NCI-H526 (cell line): ENCODE results near the gene SEMA4D.

Experiments
- DNase-seq, 2 experiments: peaks; one replicate each; lab custom pipeline; 2025; lab: John Stamatoyannopoulos, UW

SEMA4D gene

GRCh38 chr9:89367281-89367680 is 130.6 kb downstream of the SEMA4D start:
- no peak for DNase-seq

- no peak for DNase-seq
Observed at GRCh38 chr9:89366711-89367110, 131.2 kb downstream of the SEMA4D start.

DNA sequence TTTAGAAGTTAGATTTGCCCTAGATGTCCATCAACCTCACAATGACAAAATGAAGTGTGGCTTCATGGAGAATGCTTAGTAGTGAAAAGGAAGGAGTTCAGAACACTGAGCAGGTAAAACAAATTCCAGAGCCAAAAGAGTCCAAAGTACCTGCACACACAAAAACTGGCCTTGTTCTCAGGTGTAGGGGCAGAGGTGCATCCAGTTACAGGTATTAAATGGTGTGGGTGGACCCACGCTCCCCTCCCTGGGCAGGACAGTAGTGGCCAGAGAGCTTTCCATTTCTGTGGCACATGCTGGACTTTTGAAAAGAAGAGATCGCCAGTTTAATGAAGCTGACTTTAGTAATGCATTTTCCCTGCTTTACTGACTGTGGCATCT is 132.4 kb downstream of the SEMA4D start:
- no peak for DNase-seq

DNA sequence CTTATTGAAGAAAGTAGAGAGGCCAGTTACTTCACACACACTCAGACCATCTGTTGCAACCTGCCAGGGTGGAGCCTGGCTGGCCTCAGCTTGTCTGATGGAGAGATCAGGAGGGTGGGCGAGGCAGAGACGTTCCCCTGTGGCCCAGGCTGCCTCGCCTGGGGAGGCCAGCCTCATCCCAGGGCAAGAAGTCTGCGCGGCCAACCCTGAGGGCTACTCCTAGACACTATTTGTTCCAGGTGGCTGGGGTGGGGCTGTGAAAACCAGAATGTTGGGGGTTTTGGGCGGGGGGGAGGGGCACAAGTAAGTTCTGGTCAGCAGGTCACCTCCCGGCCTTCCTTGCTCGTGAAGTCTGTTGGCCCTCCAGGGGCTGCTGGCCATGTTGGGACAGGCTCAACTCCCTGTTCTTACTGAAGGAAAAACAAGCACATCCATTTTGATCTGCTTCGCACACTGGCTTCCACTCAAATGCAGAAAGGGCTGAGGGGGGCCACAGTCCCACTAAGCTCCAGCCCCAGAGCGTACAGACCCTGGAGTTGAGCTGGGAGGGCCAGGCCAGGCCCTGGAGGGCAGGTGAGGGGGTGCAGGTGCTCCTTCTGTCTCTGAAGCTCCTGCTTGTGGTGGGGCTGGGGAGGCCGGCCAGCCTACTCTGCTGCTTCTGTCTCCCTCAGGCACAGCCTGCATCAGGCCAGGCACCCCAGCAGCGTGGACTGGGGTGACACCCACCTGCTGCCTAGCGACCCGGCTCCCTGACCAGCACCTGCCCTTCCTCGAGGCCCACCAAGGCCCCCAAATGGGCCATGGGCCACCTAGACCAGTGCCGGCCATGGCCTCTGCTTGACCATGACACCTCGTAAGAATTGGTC is 133.0 kb downstream of the SEMA4D start:
- no peak for DNase-seq

DNA sequence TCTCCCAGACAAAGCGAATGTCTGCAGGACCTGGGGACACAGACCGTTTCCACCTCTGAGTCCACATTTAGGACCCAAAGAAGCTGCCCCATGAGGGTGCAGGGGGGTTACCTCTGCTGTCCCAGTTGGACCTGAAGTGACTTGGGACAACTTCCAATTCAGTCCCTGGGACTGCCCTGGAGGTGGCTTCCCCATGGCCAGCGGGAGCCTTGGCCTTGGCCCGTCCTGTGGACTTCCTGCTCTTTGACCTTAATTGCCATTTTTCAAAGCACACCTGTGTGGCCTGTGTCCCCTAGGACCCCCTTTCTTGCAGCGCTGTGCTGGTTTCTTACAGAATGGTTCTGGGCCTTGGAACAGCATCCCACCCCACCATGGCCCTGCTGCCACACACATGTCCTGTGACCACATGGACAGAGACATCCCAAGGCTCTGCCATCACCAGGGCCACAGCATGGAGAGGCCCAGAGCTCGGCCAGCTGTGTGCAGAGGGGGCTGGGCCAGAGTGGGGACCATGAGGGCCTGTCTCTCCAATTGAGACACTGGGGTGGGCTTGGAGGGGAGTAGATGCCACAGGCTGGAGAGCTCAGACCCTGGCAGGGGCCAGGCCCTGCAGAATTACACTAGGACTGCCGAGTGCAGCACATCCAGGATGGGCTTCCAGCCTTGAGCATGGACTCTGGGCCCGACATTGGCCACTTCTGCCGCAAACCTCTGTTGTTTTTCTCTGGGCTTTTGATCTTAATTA is 133.8 kb downstream of the SEMA4D start:
- no peak for DNase-seq

- DNase-seq = no peak
Observed at GRCh38 chr9:89363311-89363670, 134.6 kb downstream of the SEMA4D start.

DNA sequence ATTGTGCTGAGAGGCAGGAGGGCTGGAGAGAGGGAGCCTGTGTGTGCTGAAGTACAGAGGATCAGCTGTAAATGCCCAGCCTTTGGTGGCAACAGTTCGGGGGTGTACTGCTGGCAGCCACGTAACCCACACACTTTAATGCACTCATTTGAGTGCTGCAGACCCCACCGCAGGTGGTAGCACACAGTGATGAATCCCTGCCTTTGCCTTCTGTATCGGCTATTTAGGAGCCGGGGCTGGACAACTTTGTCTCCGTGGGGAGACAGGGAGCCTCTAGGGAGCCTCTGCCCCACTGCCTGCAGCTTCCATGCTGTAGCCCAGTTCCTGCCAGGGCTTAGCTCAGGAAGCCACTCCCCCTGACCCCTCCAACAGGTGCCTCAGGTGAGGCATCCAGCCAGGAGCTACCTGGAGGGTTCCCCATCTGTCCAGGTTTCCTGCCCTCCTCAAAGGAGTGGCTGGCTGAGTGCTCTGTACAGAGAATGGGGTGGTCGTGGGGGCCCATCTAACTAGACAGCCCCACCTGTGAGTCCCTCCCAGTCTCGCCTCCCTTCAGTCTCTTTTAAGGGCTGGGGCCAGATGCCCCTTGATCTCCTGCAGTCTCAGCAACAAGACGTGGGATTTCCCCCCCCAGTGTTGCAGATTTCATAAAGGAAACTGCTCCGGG is 135.1 kb downstream of the SEMA4D start:
- DNase-seq = no peak

GRCh38 chr9:89361816-89362646 is 135.9 kb downstream of the SEMA4D start:
- peak in 1 of 2 experiments; percentile 17 for DNase-seq

- DNase-seq = peak in 1 of 2 experiments; percentile 11
Observed at GRCh38 chr9:89361031-89361430, 136.9 kb downstream of the SEMA4D start.

DNA sequence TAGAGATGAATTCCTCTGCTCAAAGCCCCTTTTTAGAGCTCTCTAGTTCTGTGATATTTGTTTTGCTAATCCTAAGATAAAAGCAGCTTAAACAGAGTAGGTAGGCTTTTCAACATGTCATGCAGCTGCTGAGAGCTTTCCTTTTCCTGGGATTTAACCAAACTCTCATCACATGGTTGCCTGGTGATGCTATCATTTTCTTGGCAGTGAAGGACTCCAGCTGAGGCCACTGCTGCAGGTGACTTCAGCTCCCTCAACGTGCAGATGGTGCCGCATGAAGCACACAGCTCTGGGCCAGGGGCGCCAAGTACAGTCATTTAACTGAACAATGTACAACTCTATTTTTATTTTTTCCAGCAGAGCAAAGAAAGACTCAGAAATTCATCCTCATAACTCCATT is 137.4 kb downstream of the SEMA4D start:
- DNase-seq = no peak

DNA sequence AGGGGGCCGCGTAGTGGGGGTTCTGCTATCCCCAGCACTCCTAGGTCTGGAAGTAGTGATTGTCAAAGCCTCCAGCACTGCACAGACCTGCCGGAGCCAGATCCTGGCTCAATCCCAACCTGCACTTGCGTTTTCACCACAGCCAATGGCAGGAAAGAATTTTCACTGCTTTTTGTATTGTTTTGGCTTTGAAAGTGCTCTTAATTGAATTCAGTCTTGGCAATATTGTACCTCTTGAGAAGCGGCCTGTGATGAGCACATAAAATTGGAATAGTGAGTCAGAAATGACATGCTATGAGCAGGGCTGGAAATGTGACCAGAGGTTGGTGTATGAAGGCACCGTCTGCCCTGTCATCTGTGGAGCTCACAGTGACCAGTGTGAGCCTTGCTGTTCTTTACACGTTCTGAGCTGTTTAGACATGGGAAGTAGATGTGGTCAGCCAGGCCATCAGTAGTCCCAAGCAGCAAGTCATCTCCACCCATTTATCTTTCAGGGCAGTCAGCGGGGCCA is 138.1 kb downstream of the SEMA4D start:
- no peak for DNase-seq

- DNase-seq = no peak
Observed at GRCh38 chr9:89358985-89359384, 138.9 kb downstream of the SEMA4D start.

DNA sequence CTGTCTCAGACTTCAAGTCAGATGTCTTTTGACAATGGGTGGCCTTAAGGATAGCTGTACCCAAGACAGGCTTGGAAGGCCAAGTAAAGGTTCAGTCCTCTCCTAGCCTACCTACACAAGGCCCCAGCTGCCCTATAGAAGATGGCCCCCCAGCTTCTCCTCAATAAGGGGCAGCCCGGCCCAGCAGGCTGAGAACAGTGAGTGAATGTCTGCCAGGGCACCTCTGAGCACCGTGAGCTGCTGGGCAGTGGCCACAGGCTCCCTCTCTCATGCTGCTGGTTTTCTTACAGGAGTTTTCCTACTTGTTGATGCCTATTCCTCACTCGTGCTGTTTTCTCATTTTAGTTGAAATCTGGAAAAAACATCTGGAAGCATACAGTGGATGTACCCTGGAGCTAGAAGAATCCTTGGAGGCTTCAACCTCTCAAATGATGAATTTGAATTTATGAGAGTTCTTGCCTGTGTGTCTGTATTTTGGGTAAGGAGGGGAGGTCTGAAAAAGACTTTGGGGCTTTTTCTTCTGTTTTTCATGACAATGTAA is 139.5 kb downstream of the SEMA4D start:
- no peak for DNase-seq

- no peak for DNase-seq
Observed at GRCh38 chr9:89357331-89358197, 140.3 kb downstream of the SEMA4D start.

GRCh38 chr9:89356782-89357181 is 141.1 kb downstream of the SEMA4D start:
- no peak for DNase-seq

GRCh38 chr9:89354471-89354870 is 143.4 kb downstream of the SEMA4D start:
- DNase-seq = no peak

GRCh38 chr9:89353989-89354388 is 143.9 kb downstream of the SEMA4D start:
- no peak for DNase-seq

GRCh38 chr9:89352874-89353649 is 144.9 kb downstream of the SEMA4D start:
- no peak for DNase-seq

DNA sequence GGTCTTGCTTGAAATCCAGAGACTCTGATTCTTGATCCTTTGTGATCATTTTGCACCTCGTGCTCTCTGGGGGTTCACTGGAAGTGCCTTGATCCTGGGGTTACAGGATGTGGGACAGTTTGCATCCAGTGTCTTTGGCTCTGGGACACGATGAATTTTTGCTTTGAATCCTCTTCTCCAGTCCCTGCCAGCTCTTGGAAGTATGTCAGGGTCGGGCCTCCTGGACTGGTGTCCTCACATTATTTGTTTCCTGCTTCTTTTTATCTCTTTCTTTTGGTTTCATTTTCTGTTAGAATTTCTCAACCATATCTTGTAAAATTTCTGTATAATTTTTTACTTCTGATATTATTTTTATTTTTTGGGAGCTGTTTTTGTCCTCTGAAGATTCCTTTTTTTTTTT is 145.5 kb downstream of the SEMA4D start:
- no peak for DNase-seq
